Testis (tissue), 2 donors: ENCODE results near the gene CDH2.

ENCODE experiments used
- CTCF ChIP-seq, 3 experiments: fragments of 450-650 bp in 2 of 3; fragments of 200-600 bp in 1 of 3; sonication (generic) in 1 of 3; IDR thresholded peaks; one replicate each; pipeline ENCODE4 v1.5.1; 2016 to 2019; ENCODE audit warnings: antibody characterized with exemption in 3 of 3, mild to moderate bottlenecking in 2 of 3, moderate library complexity in 1 of 3
- POLR2A ChIP-seq: fragments of 450-650 bp; IDR thresholded peaks from one replicate; pipeline ENCODE4 v1.6.1; 2017; ENCODE audit warnings: antibody characterized with exemption, mild to moderate bottlenecking, moderate library complexity

GRCh38 chr18:28120828-28121515 is 56.0 kb downstream of the CDH2 start:
- TF ChIP-seq CTCF (IDR thresholded peaks at IDR 0.05) (no peak), POLR2A (no peak)
